Fibroblast of villous mesenchyme (primary cell): ENCODE measurements around the gene TIMM23. TPM values are rescaled to one million over a fixed set of nuclear protein-coding genes. Genes with fewer than 3 reads are reported as not detected.

ENCODE experiments used
- DNase-seq: peaks from one replicate; pipeline ENCODE4 v3.0.0-alpha.2; 2010; ENCODE audit warnings: low read depth
- H3K4me3 ChIP-seq: 2 replicates; pipeline ENCODE4 v1.5.1; 2011; ENCODE audit warnings: low read depth, mild to moderate bottlenecking, low read length
- total RNA-seq: library from RNA; depleted of rRNA; stranded (reverse); fragments of >200 nt; gene quantifications from 2 replicates; pipeline ENCODE4 v1.2.3, GENCODE V29; 2012
- TF ChIP-seq, protein P1 (sequence below): IDR thresholded peaks from 2 replicates; pipeline ENCODE4 v1.5.1; 2012; ENCODE audit warnings: low read depth, mild to moderate bottlenecking, low read length; ENCODE audit not compliant: insufficient read depth

Gene TIMM23
- total RNA-seq, 1 donor: 79.5 TPM

DNA sequence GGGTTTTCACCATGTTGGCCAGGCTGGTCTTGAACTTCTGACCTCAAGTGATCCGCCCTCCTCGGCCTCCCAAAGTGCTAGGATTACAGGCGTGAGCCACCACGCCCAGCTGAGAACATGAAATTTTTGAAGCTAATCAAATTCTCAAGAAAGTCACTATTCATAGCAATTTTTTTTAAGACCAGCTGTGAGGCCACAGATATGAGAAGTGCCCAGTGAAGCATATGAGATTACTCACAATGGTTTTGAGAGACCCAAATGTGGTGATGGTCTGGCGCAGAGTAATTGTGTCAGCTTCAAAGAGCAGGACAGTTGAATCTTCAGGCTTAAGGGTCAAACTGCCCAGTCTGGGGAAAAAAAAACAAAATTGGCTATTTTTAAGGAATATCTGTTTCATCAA, 41.9 kb downstream of the TIMM23 start:
- TF ChIP-seq, protein P1, sequence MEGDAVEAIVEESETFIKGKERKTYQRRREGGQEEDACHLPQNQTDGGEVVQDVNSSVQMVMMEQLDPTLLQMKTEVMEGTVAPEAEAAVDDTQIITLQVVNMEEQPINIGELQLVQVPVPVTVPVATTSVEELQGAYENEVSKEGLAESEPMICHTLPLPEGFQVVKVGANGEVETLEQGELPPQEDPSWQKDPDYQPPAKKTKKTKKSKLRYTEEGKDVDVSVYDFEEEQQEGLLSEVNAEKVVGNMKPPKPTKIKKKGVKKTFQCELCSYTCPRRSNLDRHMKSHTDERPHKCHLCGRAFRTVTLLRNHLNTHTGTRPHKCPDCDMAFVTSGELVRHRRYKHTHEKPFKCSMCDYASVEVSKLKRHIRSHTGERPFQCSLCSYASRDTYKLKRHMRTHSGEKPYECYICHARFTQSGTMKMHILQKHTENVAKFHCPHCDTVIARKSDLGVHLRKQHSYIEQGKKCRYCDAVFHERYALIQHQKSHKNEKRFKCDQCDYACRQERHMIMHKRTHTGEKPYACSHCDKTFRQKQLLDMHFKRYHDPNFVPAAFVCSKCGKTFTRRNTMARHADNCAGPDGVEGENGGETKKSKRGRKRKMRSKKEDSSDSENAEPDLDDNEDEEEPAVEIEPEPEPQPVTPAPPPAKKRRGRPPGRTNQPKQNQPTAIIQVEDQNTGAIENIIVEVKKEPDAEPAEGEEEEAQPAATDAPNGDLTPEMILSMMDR: no peak
- DNase-seq: no peak
- no peak overlapping the region for H3K4me3 ChIP-seq

DNA sequence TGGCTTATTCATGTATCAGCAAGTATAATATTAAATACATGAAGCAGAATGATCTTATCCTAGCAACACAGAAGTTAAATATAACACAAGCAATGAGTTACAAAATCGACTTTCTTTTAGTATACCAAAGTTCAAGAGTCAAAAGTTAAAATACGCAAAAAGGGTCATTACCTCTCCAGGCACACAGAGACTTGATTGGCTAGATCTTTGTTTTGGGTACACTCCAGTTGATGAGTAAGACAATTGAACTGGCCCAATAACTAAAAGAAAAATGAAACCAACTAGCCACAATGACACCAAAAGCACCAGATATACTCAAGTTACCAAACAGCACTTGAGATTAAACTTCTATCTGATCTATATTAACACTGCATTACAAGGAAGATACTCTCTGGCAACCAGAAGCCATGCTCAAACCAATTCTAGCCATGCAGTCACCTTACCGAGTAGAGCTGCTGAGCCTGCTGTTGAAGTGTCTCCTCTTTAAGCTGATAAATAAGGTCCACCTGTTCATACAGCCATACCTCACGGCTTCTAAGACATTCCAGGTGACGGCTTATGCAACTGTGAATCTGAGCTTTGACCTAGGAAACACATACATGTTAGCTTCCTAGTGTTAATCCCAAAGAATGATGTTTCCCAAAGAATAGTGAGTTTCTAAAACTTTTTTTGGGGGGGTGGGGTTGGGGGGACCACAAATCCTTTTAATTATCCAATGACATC, 42.6 kb downstream of the TIMM23 start:
- no peak for DNase-seq
- TF ChIP-seq, protein P1: no peak
- no peak overlapping the region for H3K4me3 ChIP-seq

DNA sequence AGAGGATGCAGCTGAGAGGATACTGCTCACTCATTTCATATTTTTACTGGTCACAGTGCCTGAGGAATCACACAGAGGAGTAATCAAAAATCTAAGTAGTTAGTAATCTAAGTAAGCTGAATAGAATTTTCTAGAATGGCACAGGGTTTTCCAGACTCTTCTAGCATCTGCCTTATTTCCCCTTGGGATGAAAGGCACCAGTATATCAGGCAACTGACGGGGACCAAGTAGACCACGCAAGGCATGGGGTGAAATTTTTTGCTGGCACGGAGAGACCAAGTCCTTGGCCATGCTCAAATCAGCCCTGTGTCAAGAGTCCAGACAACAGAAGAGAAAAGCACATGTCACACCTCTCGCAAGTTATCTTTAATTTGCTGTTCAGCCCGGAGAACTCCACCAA, 43.9 kb downstream of the TIMM23 start:
- TF ChIP-seq, protein P1: no peak
- no peak overlapping the region for H3K4me3 ChIP-seq
- DNase-seq: no peak

DNA sequence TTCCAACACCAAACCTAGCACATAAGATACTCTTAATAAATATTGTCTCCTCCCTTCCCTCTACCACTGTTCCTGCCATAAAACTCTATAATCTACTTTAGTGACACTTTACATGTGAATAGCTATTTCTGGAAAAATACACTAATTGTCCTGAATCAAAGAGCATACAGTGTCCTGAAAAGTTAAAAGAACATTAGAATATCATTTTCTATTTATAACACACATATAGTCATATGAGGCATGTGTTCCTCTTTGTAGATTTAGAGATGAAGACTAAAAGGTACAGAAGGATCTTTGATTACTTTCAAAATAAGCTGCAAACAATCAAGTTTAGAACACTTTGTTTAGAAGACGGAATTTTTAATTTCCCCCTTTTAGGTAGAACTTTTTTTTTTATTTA, 44.5 kb downstream of the TIMM23 start:
- no peak overlapping the region for H3K4me3 ChIP-seq
- TF ChIP-seq, protein P1: no peak
- no peak for DNase-seq

DNA sequence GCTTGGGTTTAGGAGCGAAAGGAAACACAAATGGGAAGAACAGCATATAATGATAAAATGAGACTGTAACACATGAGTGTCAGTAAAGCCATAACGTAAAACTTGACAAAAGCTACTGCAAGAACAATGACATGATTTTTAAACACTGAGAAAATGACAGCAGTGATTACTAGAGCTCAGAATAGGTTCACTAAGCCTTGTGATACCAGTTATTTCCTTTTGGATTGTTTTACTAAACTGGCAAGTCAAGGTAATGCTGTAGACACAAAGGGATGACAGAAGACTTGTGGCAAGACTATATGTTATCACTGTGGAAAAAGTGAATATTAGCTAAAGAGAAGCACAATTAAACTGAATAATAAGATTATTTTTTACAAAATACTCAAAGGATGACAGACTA, 45.4 kb downstream of the TIMM23 start:
- DNase-seq: no peak
- TF ChIP-seq, protein P1: no peak
- no peak overlapping the region for H3K4me3 ChIP-seq

DNA sequence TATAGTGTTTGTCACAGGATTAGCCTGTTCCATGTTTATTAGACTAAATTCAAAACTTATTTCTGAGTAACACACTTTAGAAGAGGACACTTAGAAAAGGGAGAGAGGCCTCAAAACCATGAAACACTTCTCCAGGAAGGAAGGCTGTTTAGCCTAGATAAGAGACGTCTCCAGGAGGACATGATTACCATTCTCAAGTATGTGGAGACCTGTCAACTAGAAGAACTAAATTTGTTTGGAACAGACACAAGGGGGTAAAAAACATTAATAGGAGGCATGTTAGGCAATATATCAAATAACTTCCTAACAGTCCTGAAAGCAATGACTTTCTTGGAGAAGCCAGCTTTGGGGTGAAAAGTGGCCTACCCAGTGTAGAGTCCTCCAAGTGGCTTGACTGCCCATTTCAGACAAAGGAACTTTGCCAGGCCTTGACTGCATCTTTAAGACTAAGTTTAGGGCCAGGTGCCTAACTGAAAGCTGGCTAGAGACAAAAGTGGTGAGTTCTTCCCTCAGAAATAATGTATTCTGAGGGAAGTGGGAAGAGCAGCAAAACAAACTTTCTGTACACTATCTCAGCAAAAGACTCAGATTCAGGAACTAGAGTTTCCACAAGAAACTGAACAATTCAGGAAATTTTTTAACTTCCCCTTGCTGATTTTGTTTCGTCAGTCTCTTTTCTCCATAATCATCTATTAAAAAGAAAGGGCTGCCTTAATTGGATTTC, 46.3 kb downstream of the TIMM23 start:
- H3K4me3 ChIP-seq: no peak overlapping the region
- DNase-seq: no peak
- TF ChIP-seq, protein P1: no peak

DNA sequence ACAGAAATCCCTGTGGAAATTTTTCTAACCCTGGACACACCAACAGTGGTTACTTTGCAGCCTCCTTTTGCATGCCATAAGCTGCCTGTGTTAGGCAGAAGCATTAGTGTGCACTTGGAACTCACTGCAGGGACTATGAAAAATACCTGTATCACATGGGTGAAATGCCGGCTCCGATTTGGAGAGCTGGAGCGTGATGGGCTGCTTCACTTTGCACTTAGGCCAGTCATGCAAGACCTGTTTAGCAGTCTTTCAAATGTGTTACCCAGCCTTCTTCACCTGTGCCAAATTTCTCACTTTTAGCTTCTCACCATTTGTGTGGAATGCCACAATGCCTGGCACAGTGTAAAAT, 46.9 kb downstream of the TIMM23 start:
- no peak overlapping the region for H3K4me3 ChIP-seq
- TF ChIP-seq, protein P1: no peak
- no peak for DNase-seq
